Measurements from ENCODE around the gene PDHB. TPM values are rescaled to one million over a fixed set of nuclear protein-coding genes. Genes with fewer than 3 reads are reported as not detected.

The PDHB gene
- total RNA-seq, 5 donors from 2014 or later (not counting 1 experiment from before 2014, with no cell fraction given): 27.0 to 54.2 (median 49.2) TPM

Other genes with a start within 250 kb of the PDHB start
- gene DNASE1L3, start 222.9 kb downstream of the PDHB start, total RNA-seq: under 1 TPM in 4 of 5 donors, not detected in 1; 0.30 to 0.73 (median 0.45) TPM
- gene ABHD6, start 196.0 kb downstream of the PDHB start, total RNA-seq: 1 to 10 TPM; 3.9 to 7.0 (median 5.5) TPM
- 10 to 100 TPM; 13.1 to 15.7 (median 13.9) TPM for gene RPP14, start 127.6 kb downstream of the PDHB start, total RNA-seq
- 10 to 100 TPM in 1 of 5 donors, 1 to 10 TPM in 4; 7.3 to 10.0 (median 8.8) TPM for gene HTD2, start 127.3 kb downstream of the PDHB start, total RNA-seq
- 10 to 100 TPM; 17.4 to 23.0 (median 21.8) TPM for gene PXK, start 100.9 kb downstream of the PDHB start, total RNA-seq
- gene KCTD6, start 58.3 kb upstream of the PDHB start, total RNA-seq: 1 to 10 TPM; 6.6 to 9.4 (median 7.8) TPM
- gene ACOX2, start 103.4 kb upstream of the PDHB start, total RNA-seq: under 1 TPM in 1 of 5 donors, not detected in 4; 0.23 TPM
- under 1 TPM in 1 of 5 donors, not detected in 4; 0.09 TPM for gene FAM107A, start 143.6 kb upstream of the PDHB start, total RNA-seq
- under 1 TPM in 2 of 5 donors, not detected in 3; 0.38 to 0.41 TPM for gene FAM3D, start 232.9 kb upstream of the PDHB start, total RNA-seq

Measured in T-cell (primary cell).